CD4-positive, alpha-beta T cell (primary cell): ENCODE measurements around the gene HIPK3. TPM values are rescaled to one million over a fixed set of nuclear protein-coding genes. Genes with fewer than 3 reads are reported as not detected.

Experiments
- ATAC-seq: fragments of 200-7000 bp; cut with Tn5 transposase; one replicate; pipeline ENCODE4 v1.10.0; 2022; ENCODE audit warnings: mild to moderate bottlenecking; ENCODE audit not compliant: poor library complexity
- CTCF ChIA-PET: fragments of 350-600 bp; sonication (Branson Sonifier 250); formaldehyde crosslinking; loops from one replicate; lab custom pipeline; 2021; ENCODE audit warnings: antibody characterized with exemption, inconsistent platforms; lab: Charles Lee
- POLR2A ChIA-PET: fragments of 350-600 bp; sonication (Branson Sonifier 250); formaldehyde crosslinking; loops from one replicate; lab custom pipeline; 2021; ENCODE audit warnings: antibody characterized with exemption, inconsistent platforms; lab: Charles Lee
- DNase-seq, 14 experiments: peaks; one replicate each; pipeline ENCODE4 v3.0.0-alpha.2; 2013 to 2020; ENCODE audit warnings: mixed read lengths in 2 of 14
- H3K27ac ChIP-seq, 2 donors: one replicate each; pipeline versions ENCODE4 v1.5.1 to v1.7.0; 2013; ENCODE audit warnings: low read length in 2 of 2, low read depth in 1 of 2, mild to moderate bottlenecking in 1 of 2
- H3K27me3 ChIP-seq, 2 experiments: 1 replicate in 1 of 2; 2 replicates in 1 of 2; pipeline versions ENCODE4 v1.6.1 to v1.7.0; 2013; ENCODE audit warnings: low read length in 2 of 2, control low read depth in 1 of 2, mild to moderate bottlenecking in 1 of 2, moderate library complexity in 1 of 2; ENCODE audit not compliant: insufficient read depth in 2 of 2, control insufficient read depth in 1 of 2
- H3K36me3 ChIP-seq: one replicate; pipeline ENCODE4 v1.6.1; 2013; ENCODE audit warnings: low read length, control low read depth; ENCODE audit not compliant: insufficient read depth
- H3K4me1 ChIP-seq: one replicate; pipeline ENCODE4 v1.6.1; 2013; ENCODE audit warnings: low read length, control low read depth; ENCODE audit not compliant: insufficient read depth
- H3K4me3 ChIP-seq: one replicate; pipeline ENCODE4 v1.5.1; 2013; ENCODE audit warnings: mild to moderate bottlenecking, low read length, moderate library complexity
- H3K9me3 ChIP-seq, 2 experiments: 1 replicate in 1 of 2; 2 replicates in 1 of 2; pipeline versions ENCODE4 v1.6.1 to v1.7.0; 2013; ENCODE audit warnings: low read length in 2 of 2, mild to moderate bottlenecking in 2 of 2, control low read depth in 1 of 2, moderate library complexity in 1 of 2; ENCODE audit not compliant: control insufficient read depth in 1 of 2, insufficient read depth in 1 of 2
- H3K27ac Mint-ChIP-seq: one replicate; pipeline ENCODE4 v1.8.0; 2020; ENCODE audit warnings: mixed read lengths
- H3K27me3 Mint-ChIP-seq: one replicate; pipeline ENCODE4 v1.8.0; 2021; ENCODE audit warnings: mixed read lengths
- H3K36me3 Mint-ChIP-seq: one replicate; pipeline ENCODE4 v1.8.0; 2021; ENCODE audit warnings: low read depth, mixed read lengths
- H3K4me1 Mint-ChIP-seq: one replicate; pipeline ENCODE4 v1.8.0; 2021; ENCODE audit warnings: low read depth, mixed read lengths
- H3K4me3 Mint-ChIP-seq: one replicate; pipeline ENCODE4 v1.8.0; 2020; ENCODE audit warnings: mild to moderate bottlenecking, mixed read lengths
- H3K9me3 Mint-ChIP-seq: one replicate; pipeline ENCODE4 v1.8.0; 2020; ENCODE audit warnings: mixed read lengths
- intact Hi-C, 2 experiments: fragments of 100-400 bp; cut with DNase I in 1 of 2; cut with micrococcal nuclease in 1 of 2; formaldehyde crosslinking; loops; one replicate each; pipeline versions ENCODE4 v1.15.1 to v1.9.0; 2023 to 2025; cut with DNase I, micrococcal nuclease
- total RNA-seq, 174 experiments: library from RNA in 2 of 174; stranded (reverse) in 2 of 174; gene quantifications; one replicate each; pipeline ENCODE4 v1.2.3 and lab custom pipeline; 2021 to 2026
- TF ChIP-seq, protein P1 (sequence below): fragments of 200-600 bp; IDR thresholded peaks from one replicate; pipeline ENCODE4 v1.8.0; 2022; ENCODE audit warnings: antibody characterized with exemption, mild to moderate bottlenecking

HIPK3 gene
- total RNA-seq, 2 experiments from 2014 or later, result 38.1 to 38.9 TPM

GRCh38 chr11:33266393-33267215, 9.4 kb downstream of the HIPK3 start:
- H3K27me3 Mint-ChIP-seq, result no peaks in the 10 kb centered on the region
- DNase-seq, result no peak
- Histone ChIP-seq H3K27me3 (no peaks in the 10 kb centered on the region), H3K4me1 (peaks cover 20% of the 10 kb centered on the region), H3K27ac (no peak overlapping the region), H3K4me3 (no peak overlapping the region), H3K36me3 (no peaks in the 10 kb centered on the region), H3K9me3 (no peaks in the 10 kb centered on the region)
- CTCF ChIA-PET, result no interaction called here
- H3K36me3 Mint-ChIP-seq, result peaks cover 5% of the 10 kb centered on the region
- POLR2A ChIA-PET, result no interaction called here
- H3K27ac Mint-ChIP-seq, result no peak overlapping the region
- peaks cover 47% of the 10 kb centered on the region for H3K4me1 Mint-ChIP-seq
- no peak overlapping the region for H3K4me3 Mint-ChIP-seq
- ATAC-seq, result no peak
- TF ChIP-seq, protein P1, sequence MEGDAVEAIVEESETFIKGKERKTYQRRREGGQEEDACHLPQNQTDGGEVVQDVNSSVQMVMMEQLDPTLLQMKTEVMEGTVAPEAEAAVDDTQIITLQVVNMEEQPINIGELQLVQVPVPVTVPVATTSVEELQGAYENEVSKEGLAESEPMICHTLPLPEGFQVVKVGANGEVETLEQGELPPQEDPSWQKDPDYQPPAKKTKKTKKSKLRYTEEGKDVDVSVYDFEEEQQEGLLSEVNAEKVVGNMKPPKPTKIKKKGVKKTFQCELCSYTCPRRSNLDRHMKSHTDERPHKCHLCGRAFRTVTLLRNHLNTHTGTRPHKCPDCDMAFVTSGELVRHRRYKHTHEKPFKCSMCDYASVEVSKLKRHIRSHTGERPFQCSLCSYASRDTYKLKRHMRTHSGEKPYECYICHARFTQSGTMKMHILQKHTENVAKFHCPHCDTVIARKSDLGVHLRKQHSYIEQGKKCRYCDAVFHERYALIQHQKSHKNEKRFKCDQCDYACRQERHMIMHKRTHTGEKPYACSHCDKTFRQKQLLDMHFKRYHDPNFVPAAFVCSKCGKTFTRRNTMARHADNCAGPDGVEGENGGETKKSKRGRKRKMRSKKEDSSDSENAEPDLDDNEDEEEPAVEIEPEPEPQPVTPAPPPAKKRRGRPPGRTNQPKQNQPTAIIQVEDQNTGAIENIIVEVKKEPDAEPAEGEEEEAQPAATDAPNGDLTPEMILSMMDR, result no peak
- intact Hi-C loops, result no loop called here
- H3K9me3 Mint-ChIP-seq, result no peaks in the 10 kb centered on the region

DNA sequence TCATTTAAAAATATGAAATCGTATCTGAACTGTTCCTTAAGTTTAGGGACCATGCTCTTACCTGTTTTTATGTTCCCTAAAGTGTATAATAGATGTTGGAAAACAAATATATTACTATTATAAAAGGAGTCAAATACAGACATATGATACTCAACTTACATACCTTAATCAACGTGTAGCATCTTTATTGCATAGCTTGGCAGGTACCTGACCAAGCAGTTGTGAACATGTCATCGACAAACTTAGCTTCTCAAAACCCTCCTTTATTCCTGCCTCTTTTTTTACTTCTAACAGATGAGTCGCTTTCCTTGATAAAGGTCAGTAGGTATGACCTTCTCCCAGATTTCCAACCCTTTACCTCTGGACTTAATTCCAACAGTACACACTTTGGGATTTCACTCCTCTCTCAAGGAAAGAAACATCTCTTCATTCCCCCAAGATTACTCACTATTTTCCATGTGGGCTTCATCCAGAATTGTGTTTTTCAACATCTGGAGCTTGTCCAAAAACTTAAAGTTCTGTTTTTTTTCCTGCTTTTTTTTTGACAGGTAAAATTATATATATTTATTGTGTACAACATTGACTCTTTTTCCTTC, 11.9 kb downstream of the HIPK3 start:
- intact Hi-C loops, result no loop called here
- CTCF ChIA-PET, result no interaction called here

DNA sequence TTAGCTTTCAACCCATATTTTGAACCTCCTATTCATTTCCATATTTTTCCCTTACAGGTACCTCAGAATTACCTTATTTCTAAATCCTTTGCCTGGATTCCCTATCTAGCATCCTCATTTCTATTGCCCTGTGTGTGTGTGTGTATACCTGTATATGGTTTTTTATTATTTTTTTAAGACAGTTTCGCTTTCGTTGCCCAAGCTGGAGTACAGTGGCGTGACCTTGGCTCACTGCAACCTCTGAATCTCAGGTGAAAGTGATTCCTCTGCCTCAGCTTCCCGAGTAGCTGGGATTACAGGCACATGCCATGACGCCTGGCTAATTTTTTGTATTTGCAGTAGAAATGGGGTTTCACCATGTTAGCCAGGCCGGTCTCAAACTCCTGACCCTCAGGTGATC, 12.6 kb downstream of the HIPK3 start:
- Histone ChIP-seq H3K9me3 (no peaks in the 10 kb centered on the region), H3K4me3 (no peak overlapping the region), H3K27ac (no peak overlapping the region), H3K36me3 (no peaks in the 10 kb centered on the region), H3K27me3 (no peaks in the 10 kb centered on the region), H3K4me1 (peaks cover 16% of the 10 kb centered on the region)
- intact Hi-C loops, result no loop called here
- no peaks in the 10 kb centered on the region for H3K27me3 Mint-ChIP-seq
- ATAC-seq (no peak), DNase-seq (no peak)
- H3K9me3 Mint-ChIP-seq, result no peaks in the 10 kb centered on the region
- CTCF ChIA-PET, result no interaction called here
- TF ChIP-seq, protein P1, result no peak
- H3K4me1 Mint-ChIP-seq, result peaks cover 44% of the 10 kb centered on the region
- no peak overlapping the region for H3K27ac Mint-ChIP-seq
- POLR2A ChIA-PET, result interaction anchor here (0.8 kb wide), 1 partner anchor 11 kb away, joined by 3 read pairs; no protein-coding TSS in a partner anchor
- no peak overlapping the region for H3K4me3 Mint-ChIP-seq
- H3K36me3 Mint-ChIP-seq, result peaks cover 5% of the 10 kb centered on the region

More for the DNA sequence above, 11.9 kb downstream of the HIPK3 start:
- Histone ChIP-seq H3K9me3 (no peaks in the 10 kb centered on the region), H3K4me1 (peaks cover 16% of the 10 kb centered on the region), H3K27me3 (no peaks in the 10 kb centered on the region), H3K4me3 (no peak overlapping the region), H3K27ac (no peak overlapping the region), H3K36me3 (no peaks in the 10 kb centered on the region)
- Mint-ChIP-seq H3K4me1 (peaks cover 38% of the 10 kb centered on the region), H3K27me3 (no peaks in the 10 kb centered on the region), H3K4me3 (no peak overlapping the region), H3K36me3 (peaks cover 5% of the 10 kb centered on the region), H3K27ac (no peak overlapping the region), H3K9me3 (no peaks in the 10 kb centered on the region)
- DNase-seq (no peak), ATAC-seq (no peak)
- TF ChIP-seq, protein P1, result no peak
- POLR2A ChIA-PET, result interaction anchor here (0.8 kb wide), 1 partner anchor 10 kb away, joined by 3 read pairs; no protein-coding TSS in a partner anchor
